Esophagus muscularis mucosa (tissue), 3 donors: ENCODE results near the gene ZFC3H1.

ENCODE experiments used
- POLR2A ChIP-seq: fragments of 450-650 bp; IDR thresholded peaks from one replicate; pipeline ENCODE4 v1.6.1; 2017; ENCODE audit warnings: antibody characterized with exemption, moderate library complexity, mild to moderate bottlenecking, low read depth
- POLR2AphosphoS5 ChIP-seq, 2 donors: sonication (generic); formaldehyde crosslinking; IDR thresholded peaks; one replicate each; pipeline ENCODE4 v1.6.1; 2017; ENCODE audit warnings: antibody characterized with exemption in 2 of 2
- TF ChIP-seq, protein P1 (sequence below), 3 experiments: fragments of 200-600 bp in 2 of 3; fragments of 450-650 bp in 1 of 3; sonication (generic) in 2 of 3; IDR thresholded peaks; one replicate each; pipeline ENCODE4 v1.5.1; 2017 to 2019; ENCODE audit warnings: antibody characterized with exemption in 3 of 3, mild to moderate bottlenecking in 2 of 3, moderate library complexity in 1 of 3

DNA sequence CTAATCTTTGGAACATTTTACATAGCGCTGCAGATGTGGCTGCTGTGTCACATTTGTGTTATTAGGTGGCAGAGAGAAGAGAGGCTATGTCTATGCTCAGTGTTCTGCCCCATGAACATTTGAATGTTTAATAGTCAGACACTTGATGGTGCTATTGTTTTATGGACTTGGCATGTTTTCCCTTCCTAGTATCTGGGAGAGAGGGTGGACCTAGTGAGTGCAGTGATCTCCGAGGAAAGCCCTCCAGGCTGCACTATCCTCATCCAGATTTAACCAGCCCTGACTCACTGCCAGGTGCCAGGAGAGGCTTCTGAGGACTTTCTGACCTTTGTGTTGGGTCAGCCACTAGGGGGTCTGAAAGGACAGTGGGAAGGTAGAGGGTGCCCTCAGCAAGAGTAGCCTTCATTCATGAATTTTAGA is 24.3 kb downstream of the ZFC3H1 start:
- TF ChIP-seq, protein P1, sequence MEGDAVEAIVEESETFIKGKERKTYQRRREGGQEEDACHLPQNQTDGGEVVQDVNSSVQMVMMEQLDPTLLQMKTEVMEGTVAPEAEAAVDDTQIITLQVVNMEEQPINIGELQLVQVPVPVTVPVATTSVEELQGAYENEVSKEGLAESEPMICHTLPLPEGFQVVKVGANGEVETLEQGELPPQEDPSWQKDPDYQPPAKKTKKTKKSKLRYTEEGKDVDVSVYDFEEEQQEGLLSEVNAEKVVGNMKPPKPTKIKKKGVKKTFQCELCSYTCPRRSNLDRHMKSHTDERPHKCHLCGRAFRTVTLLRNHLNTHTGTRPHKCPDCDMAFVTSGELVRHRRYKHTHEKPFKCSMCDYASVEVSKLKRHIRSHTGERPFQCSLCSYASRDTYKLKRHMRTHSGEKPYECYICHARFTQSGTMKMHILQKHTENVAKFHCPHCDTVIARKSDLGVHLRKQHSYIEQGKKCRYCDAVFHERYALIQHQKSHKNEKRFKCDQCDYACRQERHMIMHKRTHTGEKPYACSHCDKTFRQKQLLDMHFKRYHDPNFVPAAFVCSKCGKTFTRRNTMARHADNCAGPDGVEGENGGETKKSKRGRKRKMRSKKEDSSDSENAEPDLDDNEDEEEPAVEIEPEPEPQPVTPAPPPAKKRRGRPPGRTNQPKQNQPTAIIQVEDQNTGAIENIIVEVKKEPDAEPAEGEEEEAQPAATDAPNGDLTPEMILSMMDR (IDR thresholded peaks at IDR 0.05) = no peak
- no peak for TF ChIP-seq POLR2A
- TF ChIP-seq POLR2AphosphoS5 (IDR thresholded peaks at IDR 0.05) = no peak
